ENCODE data around the gene KCMF1. TPM values are rescaled to one million over a fixed set of nuclear protein-coding genes. Genes with fewer than 3 reads are reported as not detected.

Gene KCMF1
- total and polyA plus RNA-seq, 2 of the 13 experiments (the other 11 are each of a cell fraction or from before 2014, with no cell fraction given) = 62.1 to 116 TPM

DNA sequence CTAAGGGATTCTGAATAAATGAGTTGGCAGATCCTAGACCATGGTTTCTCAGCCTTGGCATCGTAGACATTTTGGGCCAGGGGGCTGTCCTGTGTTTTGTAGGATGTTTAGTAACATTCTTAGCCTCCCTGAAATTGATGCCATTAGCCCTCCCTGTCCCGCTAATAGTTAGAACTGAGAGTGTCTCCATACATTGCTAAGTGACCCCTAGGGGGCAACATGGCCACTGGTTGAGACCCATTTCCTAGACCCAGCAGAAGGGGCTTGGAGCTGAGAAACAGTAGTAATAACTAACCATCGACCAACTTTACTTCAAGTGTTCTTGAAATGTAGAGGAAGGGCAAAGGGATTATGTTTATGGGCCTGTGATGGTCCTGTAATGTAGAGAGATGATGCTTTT is 40.8 kb downstream of the KCMF1 start (continued):
- TF ChIP-seq, protein P1, sequence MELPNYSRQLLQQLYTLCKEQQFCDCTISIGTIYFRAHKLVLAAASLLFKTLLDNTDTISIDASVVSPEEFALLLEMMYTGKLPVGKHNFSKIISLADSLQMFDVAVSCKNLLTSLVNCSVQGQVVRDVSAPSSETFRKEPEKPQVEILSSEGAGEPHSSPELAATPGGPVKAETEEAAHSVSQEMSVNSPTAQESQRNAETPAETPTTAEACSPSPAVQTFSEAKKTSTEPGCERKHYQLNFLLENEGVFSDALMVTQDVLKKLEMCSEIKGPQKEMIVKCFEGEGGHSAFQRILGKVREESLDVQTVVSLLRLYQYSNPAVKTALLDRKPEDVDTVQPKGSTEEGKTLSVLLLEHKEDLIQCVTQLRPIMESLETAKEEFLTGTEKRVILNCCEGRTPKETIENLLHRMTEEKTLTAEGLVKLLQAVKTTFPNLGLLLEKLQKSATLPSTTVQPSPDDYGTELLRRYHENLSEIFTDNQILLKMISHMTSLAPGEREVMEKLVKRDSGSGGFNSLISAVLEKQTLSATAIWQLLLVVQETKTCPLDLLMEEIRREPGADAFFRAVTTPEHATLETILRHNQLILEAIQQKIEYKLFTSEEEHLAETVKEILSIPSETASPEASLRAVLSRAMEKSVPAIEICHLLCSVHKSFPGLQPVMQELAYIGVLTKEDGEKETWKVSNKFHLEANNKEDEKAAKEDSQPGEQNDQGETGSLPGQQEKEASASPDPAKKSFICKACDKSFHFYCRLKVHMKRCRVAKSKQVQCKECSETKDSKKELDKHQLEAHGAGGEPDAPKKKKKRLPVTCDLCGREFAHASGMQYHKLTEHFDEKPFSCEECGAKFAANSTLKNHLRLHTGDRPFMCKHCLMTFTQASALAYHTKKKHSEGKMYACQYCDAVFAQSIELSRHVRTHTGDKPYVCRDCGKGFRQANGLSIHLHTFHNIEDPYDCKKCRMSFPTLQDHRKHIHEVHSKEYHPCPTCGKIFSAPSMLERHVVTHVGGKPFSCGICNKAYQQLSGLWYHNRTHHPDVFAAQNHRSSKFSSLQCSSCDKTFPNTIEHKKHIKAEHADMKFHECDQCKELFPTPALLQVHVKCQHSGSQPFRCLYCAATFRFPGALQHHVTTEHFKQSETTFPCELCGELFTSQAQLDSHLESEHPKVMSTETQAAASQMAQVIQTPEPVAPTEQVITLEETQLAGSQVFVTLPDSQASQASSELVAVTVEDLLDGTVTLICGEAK (IDR thresholded peaks at IDR 0.05) = no peak
- TF ChIP-seq, protein P1 (CRISPR knock-in tag; IDR thresholded peaks at IDR 0.05) = no peak
- TF ChIP-seq, protein P2, sequence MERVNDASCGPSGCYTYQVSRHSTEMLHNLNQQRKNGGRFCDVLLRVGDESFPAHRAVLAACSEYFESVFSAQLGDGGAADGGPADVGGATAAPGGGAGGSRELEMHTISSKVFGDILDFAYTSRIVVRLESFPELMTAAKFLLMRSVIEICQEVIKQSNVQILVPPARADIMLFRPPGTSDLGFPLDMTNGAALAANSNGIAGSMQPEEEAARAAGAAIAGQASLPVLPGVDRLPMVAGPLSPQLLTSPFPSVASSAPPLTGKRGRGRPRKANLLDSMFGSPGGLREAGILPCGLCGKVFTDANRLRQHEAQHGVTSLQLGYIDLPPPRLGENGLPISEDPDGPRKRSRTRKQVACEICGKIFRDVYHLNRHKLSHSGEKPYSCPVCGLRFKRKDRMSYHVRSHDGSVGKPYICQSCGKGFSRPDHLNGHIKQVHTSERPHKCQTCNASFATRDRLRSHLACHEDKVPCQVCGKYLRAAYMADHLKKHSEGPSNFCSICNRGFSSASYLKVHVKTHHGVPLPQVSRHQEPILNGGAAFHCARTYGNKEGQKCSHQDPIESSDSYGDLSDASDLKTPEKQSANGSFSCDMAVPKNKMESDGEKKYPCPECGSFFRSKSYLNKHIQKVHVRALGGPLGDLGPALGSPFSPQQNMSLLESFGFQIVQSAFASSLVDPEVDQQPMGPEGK (CRISPR knock-in tag; IDR thresholded peaks at IDR 0.05) = no peak
- TF ChIP-seq, protein P3, sequence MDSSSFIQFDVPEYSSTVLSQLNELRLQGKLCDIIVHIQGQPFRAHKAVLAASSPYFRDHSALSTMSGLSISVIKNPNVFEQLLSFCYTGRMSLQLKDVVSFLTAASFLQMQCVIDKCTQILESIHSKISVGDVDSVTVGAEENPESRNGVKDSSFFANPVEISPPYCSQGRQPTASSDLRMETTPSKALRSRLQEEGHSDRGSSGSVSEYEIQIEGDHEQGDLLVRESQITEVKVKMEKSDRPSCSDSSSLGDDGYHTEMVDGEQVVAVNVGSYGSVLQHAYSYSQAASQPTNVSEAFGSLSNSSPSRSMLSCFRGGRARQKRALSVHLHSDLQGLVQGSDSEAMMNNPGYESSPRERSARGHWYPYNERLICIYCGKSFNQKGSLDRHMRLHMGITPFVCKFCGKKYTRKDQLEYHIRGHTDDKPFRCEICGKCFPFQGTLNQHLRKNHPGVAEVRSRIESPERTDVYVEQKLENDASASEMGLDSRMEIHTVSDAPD (CRISPR knock-in tag; IDR thresholded peaks at IDR 0.05) = no peak
- TF ChIP-seq ZNF564 (CRISPR knock-in tag; IDR thresholded peaks at IDR 0.05) = no peak
- peak; percentile 36; the same call in 1 of the 2 replicates for TF ChIP-seq ZMYM4 (CRISPR knock-in tag; IDR thresholded peaks at IDR 0.05)
- TF ChIP-seq, protein P4, sequence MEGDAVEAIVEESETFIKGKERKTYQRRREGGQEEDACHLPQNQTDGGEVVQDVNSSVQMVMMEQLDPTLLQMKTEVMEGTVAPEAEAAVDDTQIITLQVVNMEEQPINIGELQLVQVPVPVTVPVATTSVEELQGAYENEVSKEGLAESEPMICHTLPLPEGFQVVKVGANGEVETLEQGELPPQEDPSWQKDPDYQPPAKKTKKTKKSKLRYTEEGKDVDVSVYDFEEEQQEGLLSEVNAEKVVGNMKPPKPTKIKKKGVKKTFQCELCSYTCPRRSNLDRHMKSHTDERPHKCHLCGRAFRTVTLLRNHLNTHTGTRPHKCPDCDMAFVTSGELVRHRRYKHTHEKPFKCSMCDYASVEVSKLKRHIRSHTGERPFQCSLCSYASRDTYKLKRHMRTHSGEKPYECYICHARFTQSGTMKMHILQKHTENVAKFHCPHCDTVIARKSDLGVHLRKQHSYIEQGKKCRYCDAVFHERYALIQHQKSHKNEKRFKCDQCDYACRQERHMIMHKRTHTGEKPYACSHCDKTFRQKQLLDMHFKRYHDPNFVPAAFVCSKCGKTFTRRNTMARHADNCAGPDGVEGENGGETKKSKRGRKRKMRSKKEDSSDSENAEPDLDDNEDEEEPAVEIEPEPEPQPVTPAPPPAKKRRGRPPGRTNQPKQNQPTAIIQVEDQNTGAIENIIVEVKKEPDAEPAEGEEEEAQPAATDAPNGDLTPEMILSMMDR (CRISPR knock-in tag; IDR thresholded peaks at IDR 0.05) = peak; percentile 57
- TF ChIP-seq ZNF644 (CRISPR knock-in tag; IDR thresholded peaks at IDR 0.05; ENCODE audit: low read depth) = peak; percentile 44; the same call in 1 of the 2 replicates
